Rectal smooth muscle tissue (tissue), 1 donor: ENCODE data around the gene CRYBG2.
"Not testable (repeated sequence)": the region's sequence is repeated elsewhere in the genome, so short reads cannot be mapped to it uniquely, and the experiment has no call there.

Experiments
- H3K27ac ChIP-seq: one replicate; pipeline ENCODE4 v1.7.0; 2013; ENCODE audit warnings: low read depth, low read length, inconsistent platforms
- H3K27me3 ChIP-seq: one replicate; pipeline ENCODE4 v1.7.0; 2013; ENCODE audit warnings: low read length; ENCODE audit not compliant: control insufficient read depth, insufficient read depth
- H3K36me3 ChIP-seq: one replicate; pipeline ENCODE4 v1.7.0; 2013; ENCODE audit warnings: low read length; ENCODE audit not compliant: control insufficient read depth, insufficient read depth
- H3K4me1 ChIP-seq: one replicate; pipeline ENCODE4 v1.7.0; 2013; ENCODE audit warnings: low read length; ENCODE audit not compliant: control insufficient read depth, insufficient read depth
- H3K4me3 ChIP-seq: one replicate; pipeline ENCODE4 v1.7.0; 2013; ENCODE audit warnings: low read length
- H3K9ac ChIP-seq: one replicate; pipeline ENCODE4 v1.7.0; 2013; ENCODE audit warnings: low read length

Gene CRYBG2

DNA sequence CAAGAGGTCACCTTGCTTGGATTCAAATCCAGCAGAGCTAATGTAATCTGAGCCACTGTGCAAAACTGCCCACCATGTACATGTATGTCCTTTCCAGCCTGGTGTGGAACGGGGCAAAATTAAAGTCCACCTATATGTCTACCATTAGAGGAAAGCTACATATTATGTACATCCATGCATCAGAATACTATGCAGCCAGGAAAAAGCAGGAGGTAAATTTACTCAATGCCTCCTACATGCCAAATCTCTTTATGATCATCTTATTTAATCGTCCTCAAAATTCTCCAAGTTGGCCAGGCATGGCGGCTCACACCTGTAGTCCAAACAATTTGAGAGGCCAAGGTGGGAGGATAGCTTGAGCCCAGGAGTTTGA lies 24.9 kb upstream of the CRYBG2 start:
- no peaks in the 10 kb centered on the region for H3K27me3 ChIP-seq
- no peak overlapping the region for H3K27ac ChIP-seq
- H3K4me1 ChIP-seq = no peaks in the 10 kb centered on the region
- H3K36me3 ChIP-seq = no peaks in the 10 kb centered on the region
- H3K4me3 ChIP-seq = no peak overlapping the region
- H3K9ac ChIP-seq = no peak overlapping the region

DNA sequence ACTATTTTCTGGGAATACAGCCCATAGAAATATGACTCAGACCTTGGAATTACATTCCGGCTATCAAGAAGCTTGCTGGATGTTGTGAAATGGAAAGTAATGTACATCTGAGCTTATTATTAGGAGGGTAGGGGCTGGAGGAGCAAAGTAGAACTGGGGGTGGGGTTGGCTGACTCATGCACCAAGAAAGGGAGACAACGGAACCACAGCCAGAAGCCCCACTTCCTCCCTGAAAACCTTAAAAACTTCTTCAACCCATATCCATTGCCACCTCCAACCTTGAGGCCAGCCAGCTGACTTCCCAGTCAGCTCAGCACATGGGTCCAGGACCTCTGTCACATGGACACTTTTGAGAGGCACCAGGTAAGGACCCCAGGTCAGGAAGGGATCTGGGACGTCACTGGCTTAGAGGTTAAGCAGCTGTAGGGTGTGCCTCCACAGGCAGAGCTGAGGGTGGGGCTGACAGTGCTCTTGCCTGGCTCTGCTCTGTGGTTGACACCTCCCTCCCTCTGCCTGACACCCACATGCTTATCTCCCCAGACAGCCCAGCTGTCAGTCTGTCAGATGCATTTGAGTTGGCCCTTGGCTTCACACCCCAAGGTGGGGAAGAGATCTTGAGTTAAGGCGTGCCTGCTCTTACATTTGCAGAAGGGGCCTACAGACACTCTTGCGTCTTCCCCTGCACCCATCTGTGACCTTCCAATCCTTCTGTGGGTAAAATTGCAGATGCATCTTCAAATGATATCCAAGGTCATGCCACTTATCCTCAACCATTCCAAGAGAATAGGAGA lies 24.4 kb upstream of the CRYBG2 start:
- H3K36me3 ChIP-seq = no peaks in the 10 kb centered on the region
- H3K27me3 ChIP-seq = no peaks in the 10 kb centered on the region
- no peaks in the 10 kb centered on the region for H3K4me1 ChIP-seq
- H3K9ac ChIP-seq = no peak overlapping the region
- H3K4me3 ChIP-seq = no peak overlapping the region
- no peak overlapping the region for H3K27ac ChIP-seq

DNA sequence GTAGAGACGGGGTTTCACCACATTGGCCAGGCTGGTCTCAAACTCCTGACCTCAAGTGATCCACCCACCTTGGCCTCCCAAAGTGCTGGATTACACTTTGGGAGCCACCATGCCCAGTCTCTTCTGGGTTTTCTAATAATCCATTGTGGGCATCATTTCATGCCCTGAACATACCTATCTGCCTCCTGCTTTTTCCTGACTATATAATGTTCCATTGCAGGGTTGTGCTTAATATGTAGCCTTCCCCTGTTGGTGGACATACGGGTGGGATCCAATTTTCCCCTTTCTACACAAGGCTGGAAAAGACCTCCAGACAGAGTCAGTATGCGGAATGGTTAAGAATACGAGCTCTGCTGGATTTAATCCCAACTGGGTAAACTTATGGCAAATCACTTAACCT lies 22.1 kb upstream of the CRYBG2 start:
- no peaks in the 10 kb centered on the region for H3K36me3 ChIP-seq
- no peak overlapping the region for H3K27ac ChIP-seq
- no peak overlapping the region for H3K9ac ChIP-seq

DNA sequence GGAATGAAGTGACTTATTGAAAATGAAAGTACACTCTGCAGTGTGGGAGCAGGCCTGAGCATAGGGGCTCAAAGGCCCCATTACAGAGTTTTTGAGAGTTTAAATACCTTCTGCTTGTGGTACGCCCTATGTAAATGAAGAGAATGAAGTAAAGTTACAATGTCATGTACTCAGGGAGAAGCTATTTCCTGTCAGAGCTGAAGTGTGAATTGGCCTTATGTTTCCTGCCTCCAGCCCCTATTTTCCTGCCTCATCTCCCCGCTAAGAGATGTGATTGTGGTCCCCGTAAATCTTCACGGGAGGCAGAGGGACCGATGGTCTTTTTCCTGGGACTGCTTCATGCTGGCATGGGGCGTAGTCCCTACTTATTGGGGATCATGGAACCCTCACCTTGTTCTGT lies 21.2 kb upstream of the CRYBG2 start:
- Histone ChIP-seq H3K27me3 (no peaks in the 10 kb centered on the region), H3K36me3 (no peaks in the 10 kb centered on the region), H3K4me3 (no peak overlapping the region), H3K4me1 (no peaks in the 10 kb centered on the region), H3K27ac (no peak overlapping the region), H3K9ac (no peak overlapping the region)

More for the DNA sequence above, 22.1 kb upstream of the CRYBG2 start:
- H3K4me3 ChIP-seq = no peak overlapping the region
- no peaks in the 10 kb centered on the region for H3K4me1 ChIP-seq
- H3K27me3 ChIP-seq = no peaks in the 10 kb centered on the region

DNA sequence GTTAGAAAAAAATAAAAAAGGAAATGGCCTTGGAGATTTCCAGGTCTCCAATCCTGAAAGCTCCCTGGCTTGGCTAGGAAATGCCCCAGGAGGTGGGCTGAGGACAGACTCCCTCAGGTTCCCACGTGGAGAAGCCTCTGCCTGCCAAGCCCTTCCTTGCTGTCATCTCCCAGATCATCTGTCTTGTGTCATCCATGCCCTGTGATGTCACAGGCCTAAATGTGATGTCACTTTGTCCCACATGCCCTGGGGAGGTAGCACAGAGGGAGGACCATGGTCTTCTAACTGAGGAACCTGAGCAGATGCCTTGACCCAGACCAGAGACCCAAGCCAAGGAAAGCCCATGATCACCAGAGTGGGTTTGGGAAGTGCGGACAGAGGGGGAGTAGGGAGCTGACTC lies 20.4 kb upstream of the CRYBG2 start:
- not testable (repeated sequence) for H3K36me3 ChIP-seq, H3K4me1 ChIP-seq, H3K27me3 ChIP-seq, H3K4me3 ChIP-seq, H3K9ac ChIP-seq, H3K27ac ChIP-seq

DNA sequence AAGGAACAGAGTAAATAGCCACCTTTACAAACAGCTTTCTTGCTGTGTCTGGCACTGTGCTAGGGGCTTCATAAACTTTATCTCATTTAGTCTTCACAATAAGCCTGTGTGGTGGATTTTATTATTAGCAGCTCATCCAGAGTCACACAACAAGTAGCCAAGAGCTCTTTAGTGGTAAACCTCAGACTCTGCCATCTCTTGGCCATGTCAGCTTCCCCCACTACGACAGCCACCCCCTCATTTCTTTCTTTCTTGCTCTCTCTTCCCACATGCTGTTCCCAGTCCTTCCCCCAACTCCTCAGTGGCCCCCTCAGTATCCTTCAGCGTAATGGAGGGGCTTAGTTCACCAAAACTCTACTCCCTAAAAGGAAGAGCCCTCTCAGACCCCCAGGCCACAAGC lies 19.9 kb upstream of the CRYBG2 start:
- no peaks in the 10 kb centered on the region for H3K4me1 ChIP-seq
- no peak overlapping the region for H3K4me3 ChIP-seq
- no peaks in the 10 kb centered on the region for H3K27me3 ChIP-seq
- H3K36me3 ChIP-seq = no peaks in the 10 kb centered on the region
- no peak overlapping the region for H3K27ac ChIP-seq
- H3K9ac ChIP-seq = no peak overlapping the region

DNA sequence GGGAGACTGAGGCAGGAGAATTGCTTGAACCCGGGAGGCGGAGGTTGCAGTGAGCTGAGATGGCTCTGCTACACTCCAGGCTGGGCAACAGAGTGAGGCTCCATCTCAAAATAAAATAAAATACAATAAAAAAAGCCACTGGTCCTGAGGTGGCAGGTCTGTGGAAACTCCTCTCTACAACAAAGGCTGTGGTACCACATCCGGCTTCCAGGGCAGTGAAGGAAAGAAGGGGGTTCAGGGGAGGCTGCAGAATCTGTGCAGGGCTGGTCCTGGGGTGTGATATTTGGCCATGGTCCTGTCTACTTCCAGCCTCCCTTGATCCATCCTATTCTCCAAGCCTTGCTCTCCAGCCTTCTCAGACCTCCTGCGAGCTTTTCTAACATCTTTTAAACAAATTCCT lies 19.4 kb upstream of the CRYBG2 start:
- H3K27ac ChIP-seq = no peak overlapping the region
- no peaks in the 10 kb centered on the region for H3K36me3 ChIP-seq
- H3K27me3 ChIP-seq = no peaks in the 10 kb centered on the region
- no peak overlapping the region for H3K9ac ChIP-seq
- no peak overlapping the region for H3K4me3 ChIP-seq
- no peaks in the 10 kb centered on the region for H3K4me1 ChIP-seq

DNA sequence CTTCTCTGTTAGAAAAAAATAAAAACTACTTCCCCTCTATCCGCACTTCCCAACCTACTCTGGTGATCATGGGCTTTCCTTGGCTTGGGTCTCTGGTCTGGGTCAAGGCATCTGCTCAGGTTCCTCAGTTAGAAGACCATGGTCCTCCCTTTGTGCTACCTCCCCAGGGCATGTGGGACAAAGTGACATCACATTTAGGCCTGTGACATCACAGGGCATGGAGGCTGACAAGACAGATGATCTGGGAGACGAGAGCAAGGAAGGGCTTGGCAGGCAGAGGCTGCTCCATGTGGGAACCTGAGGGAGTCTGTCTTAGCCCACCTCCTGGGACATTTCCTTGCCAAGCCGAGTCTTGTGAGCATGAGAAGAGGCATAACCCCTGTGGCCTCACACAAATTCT lies 18.7 kb upstream of the CRYBG2 start, which contains the start of gene ZNF683:
Gene ZNF683, minus strand, starts transcription at position 140 of the 400 bp plus-strand sequence. CDS start 4,179 bp downstream, outside the sequence.
- not testable (repeated sequence) for H3K4me3 ChIP-seq, H3K4me1 ChIP-seq, H3K9ac ChIP-seq, H3K36me3 ChIP-seq, H3K27ac ChIP-seq, H3K27me3 ChIP-seq

DNA sequence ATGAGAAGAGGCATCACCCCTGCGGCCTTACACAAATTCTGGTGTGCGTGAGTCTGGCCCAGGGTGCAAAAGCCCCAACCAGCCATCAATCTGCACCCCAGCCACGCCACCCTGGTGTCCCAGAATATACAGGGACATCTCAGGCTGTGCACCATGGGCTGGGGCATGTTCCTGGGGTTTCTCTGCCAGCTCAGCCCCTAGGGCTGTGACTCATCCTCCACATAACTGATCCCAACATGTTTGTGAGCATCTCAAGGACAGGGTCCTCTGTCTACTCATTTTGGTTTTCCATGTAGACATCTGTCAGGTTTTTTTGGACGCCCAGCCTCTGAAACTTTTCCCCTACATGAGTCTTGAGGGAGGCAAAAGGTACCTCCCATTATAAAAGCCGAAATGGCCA lies 18.1 kb upstream of the CRYBG2 start:
- Histone ChIP-seq H3K4me3 (no peak overlapping the region), H3K27ac (no peak overlapping the region)

DNA sequence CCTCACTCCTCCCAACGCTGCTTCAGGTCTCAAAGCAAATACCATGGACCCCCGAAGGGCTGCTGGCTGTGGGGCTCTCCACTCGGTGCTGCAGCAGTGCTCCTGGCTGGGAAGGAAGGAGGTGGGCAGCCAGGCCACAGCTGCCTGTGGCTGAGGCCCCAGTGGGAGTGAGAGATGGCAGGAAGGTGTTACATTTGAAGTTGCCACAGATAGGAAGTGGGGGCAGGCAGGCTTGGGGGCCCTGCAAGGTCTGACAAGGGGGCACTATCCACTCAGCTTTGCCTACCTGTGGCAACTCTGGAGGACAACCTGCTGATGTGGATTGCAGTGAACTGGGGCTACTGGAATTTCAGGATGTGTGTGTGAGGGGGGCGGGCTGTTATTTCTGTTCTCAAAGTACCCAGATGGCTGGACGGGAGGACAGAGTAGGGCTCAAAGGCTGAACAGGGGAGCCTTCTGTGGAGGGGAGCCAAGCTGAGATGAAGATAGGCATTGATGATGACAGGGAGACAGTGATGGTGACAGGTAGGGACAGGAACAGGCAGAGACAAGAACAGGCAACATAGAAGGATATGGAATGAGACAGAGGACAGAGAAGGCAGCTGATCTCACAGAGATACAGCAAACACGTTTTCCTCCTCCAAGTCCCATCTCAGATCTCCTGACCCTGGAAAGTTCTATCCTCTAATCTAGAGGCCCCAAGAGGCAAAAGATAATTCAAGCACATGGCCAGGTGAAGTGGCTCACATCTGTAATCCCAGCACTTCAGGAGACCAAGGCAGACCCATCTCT lies 16.9 kb upstream of the CRYBG2 start:
- no peak overlapping the region for H3K9ac ChIP-seq
- no peak overlapping the region for H3K27ac ChIP-seq
- H3K4me1 ChIP-seq = no peaks in the 10 kb centered on the region
- H3K4me3 ChIP-seq = no peak overlapping the region
- no peaks in the 10 kb centered on the region for H3K27me3 ChIP-seq
- H3K36me3 ChIP-seq = no peaks in the 10 kb centered on the region

More for the DNA sequence above, 18.1 kb upstream of the CRYBG2 start:
- Histone ChIP-seq H3K4me1 (no peaks in the 10 kb centered on the region), H3K36me3 (no peaks in the 10 kb centered on the region), H3K9ac (no peak overlapping the region), H3K27me3 (no peaks in the 10 kb centered on the region)

DNA sequence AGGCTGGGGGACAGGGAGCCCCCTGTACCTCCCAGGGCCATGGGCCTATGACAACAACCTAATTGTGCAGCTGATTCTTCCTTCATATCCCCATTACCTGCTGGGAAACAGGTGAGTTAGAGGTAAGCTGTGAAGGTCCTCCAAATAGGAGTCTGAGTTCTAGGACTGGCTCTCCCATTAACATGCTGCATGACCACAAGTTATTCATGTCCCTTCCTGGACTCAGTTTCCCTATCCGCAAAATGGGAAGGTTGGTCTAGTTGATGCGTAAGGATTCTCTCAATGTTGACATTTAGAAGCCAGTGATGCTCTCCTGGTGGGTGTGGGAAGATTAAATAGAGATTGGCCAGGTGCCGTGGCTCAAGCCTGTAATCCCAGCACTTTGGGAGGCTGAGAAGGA lies 14.6 kb upstream of the CRYBG2 start:
- no peaks in the 10 kb centered on the region for H3K4me1 ChIP-seq
- H3K4me3 ChIP-seq = no peak overlapping the region
- no peak overlapping the region for H3K9ac ChIP-seq
- H3K27me3 ChIP-seq = no peaks in the 10 kb centered on the region
- no peaks in the 10 kb centered on the region for H3K36me3 ChIP-seq
- no peak overlapping the region for H3K27ac ChIP-seq

DNA sequence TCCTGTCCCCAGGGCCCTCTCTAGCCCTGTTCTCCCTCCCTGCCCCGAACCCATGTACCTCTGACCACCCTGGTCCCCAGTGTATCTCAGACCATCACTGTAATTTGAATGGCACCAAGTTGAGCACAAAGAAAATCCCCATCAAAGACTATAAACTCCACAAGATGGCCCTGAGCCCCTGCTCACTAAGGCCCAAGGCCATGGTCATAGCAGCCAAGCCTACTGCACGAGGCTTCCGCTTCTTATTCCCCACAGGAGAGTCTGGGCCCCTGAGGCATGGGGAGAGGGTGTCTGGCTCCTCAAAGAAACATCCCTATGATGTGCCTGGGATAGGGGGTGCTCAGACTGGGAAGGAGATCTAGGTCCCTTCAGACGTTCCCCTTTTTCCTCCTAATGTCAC lies 14.1 kb upstream of the CRYBG2 start:
- H3K4me1 ChIP-seq = no peaks in the 10 kb centered on the region
- no peaks in the 10 kb centered on the region for H3K36me3 ChIP-seq
- H3K27ac ChIP-seq = no peak overlapping the region
- no peak overlapping the region for H3K9ac ChIP-seq
- H3K27me3 ChIP-seq = no peaks in the 10 kb centered on the region
- no peak overlapping the region for H3K4me3 ChIP-seq

DNA sequence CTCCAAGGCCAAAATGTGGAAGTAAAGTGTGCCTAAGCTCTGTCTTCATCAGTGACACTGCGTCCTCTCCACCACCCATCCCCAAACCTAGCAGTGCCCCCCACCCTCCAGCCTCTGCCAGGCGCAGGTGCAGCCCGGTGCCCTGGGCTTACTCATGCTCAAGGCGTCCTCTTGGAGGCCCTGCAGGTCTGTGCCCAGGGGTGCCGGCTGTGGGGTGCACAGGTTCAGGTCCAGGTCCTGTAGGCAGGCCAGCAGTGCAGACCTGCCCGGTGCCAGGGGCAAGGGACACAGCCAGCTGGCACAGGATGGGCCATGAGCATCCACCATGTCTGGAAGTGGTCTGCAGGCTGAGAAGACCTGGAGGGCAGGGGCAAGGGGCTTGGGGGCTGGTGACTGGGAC lies 13.5 kb upstream of the CRYBG2 start:
- H3K27me3 ChIP-seq = no peaks in the 10 kb centered on the region

More for the DNA sequence above, 13.5 kb upstream of the CRYBG2 start:
- H3K4me3 ChIP-seq = no peak overlapping the region
- H3K4me1 ChIP-seq = no peaks in the 10 kb centered on the region
- no peak overlapping the region for H3K9ac ChIP-seq
- H3K36me3 ChIP-seq = no peaks in the 10 kb centered on the region
- no peak overlapping the region for H3K27ac ChIP-seq
